Measurements from ENCODE around the gene NFIX.
A peak's percentile ranks its signal among the peaks of the same experiment; 100 is the strongest.

NFIX gene

GRCh38 chr19:12996406-12997094 is 1.3 kb downstream of the NFIX start:
- Histone ChIP-seq H3K27ac (ENCODE audit: low read length) (no peak overlapping the region), H2AFZ (ENCODE audit: low read depth, low read length) (no peak overlapping the region), H3K27me3 (ENCODE audit: low read depth, low read length) (0 out of 2 replicates have a peak, but pooled peaks cover 4% of the 10 kb centered on the region), H3K4me2 (ENCODE audit: low read length) (peak overlapping the region; percentile 89), H3K4me1 (ENCODE audit: low read length) (peaks cover 5% of the 10 kb centered on the region; the same call in 1 of the 2 replicates), H3K9me3 (ENCODE audit: insufficient read depth, low read length) (no peaks in the 10 kb centered on the region), H3K4me3 (ENCODE audit: low read length) (peak overlapping the region; percentile 81), H4K20me1 (ENCODE audit: insufficient read depth, low read length) (no peaks in the 10 kb centered on the region), H3K36me3 (replicated peaks; ENCODE audit: low read depth, low read length) (no peaks in the 10 kb centered on the region), H3K9ac (ENCODE audit: low read length) (no peak overlapping the region), H3K79me2 (ENCODE audit: low read length) (no peaks in the 10 kb centered on the region; the same call in 1 of the 2 replicates)
- TF ChIP-seq CTCF (IDR thresholded peaks at IDR 0.05; ENCODE audit: low read depth, low read length) (no peak), EZH2phosphoT487 (IDR thresholded peaks at IDR 0.05; ENCODE audit: low read depth) (no peak)

- no peak overlapping the region for H3K4me2 ChIP-seq (ENCODE audit: low read length)
- no peak overlapping the region for H3K4me3 ChIP-seq (ENCODE audit: low read length)
- H3K9ac ChIP-seq (ENCODE audit: low read length) = no peak overlapping the region
- H3K27ac ChIP-seq (ENCODE audit: low read length) = no peak overlapping the region
- H4K20me1 ChIP-seq (ENCODE audit: insufficient read depth, low read length) = no peaks in the 10 kb centered on the region
- 0 out of 2 replicates have a peak, but pooled peaks cover 4% of the 10 kb centered on the region for H3K27me3 ChIP-seq (ENCODE audit: low read depth, low read length)
- peaks cover 5% of the 10 kb centered on the region; the same call in 1 of the 2 replicates for H3K4me1 ChIP-seq (ENCODE audit: low read length)
- no peaks in the 10 kb centered on the region for H3K9me3 ChIP-seq (ENCODE audit: insufficient read depth, low read length)
- no peak overlapping the region for H2AFZ ChIP-seq (ENCODE audit: low read depth, low read length)
- no peaks in the 10 kb centered on the region; the same call in 1 of the 2 replicates for H3K79me2 ChIP-seq (ENCODE audit: low read length)
- no peaks in the 10 kb centered on the region for H3K36me3 ChIP-seq (replicated peaks; ENCODE audit: low read depth, low read length)
- TF ChIP-seq EZH2phosphoT487 (IDR thresholded peaks at IDR 0.05; ENCODE audit: low read depth) = no peak
- no peak for TF ChIP-seq CTCF (IDR thresholded peaks at IDR 0.05; ENCODE audit: low read depth, low read length)
Observed at GRCh38 chr19:12997179-12997966, 2.1 kb downstream of the NFIX start.

GRCh38 chr19:12997967-12998940 is 3.0 kb downstream of the NFIX start:
- H3K27me3 ChIP-seq (ENCODE audit: low read depth, low read length) = 0 out of 2 replicates have a peak, but pooled peaks cover 4% of the 10 kb centered on the region
- no peaks in the 10 kb centered on the region; the same call in 1 of the 2 replicates for H3K79me2 ChIP-seq (ENCODE audit: low read length)

More at GRCh38 chr19:12997967-12998940, 3.0 kb downstream of the NFIX start:
- Histone ChIP-seq H3K4me2 (ENCODE audit: low read length) (no peak overlapping the region), H3K27ac (ENCODE audit: low read length) (no peak overlapping the region), H3K4me1 (ENCODE audit: low read length) (peaks cover 5% of the 10 kb centered on the region; the same call in 1 of the 2 replicates), H4K20me1 (ENCODE audit: insufficient read depth, low read length) (no peaks in the 10 kb centered on the region), H3K4me3 (ENCODE audit: low read length) (no peak overlapping the region), H3K9me3 (ENCODE audit: insufficient read depth, low read length) (no peaks in the 10 kb centered on the region), H2AFZ (ENCODE audit: low read depth, low read length) (no peak overlapping the region), H3K36me3 (replicated peaks; ENCODE audit: low read depth, low read length) (no peaks in the 10 kb centered on the region), H3K9ac (ENCODE audit: low read length) (no peak overlapping the region)
- TF ChIP-seq EZH2phosphoT487 (IDR thresholded peaks at IDR 0.05; ENCODE audit: low read depth) (no peak), CTCF (IDR thresholded peaks at IDR 0.05; ENCODE audit: low read depth, low read length) (no peak)

Measured in OCI-LY3 (cell line).